HepG2 (cell line): Measurements from ENCODE around the gene ARL5B. TPM values are rescaled to one million over a fixed set of nuclear protein-coding genes. Genes with fewer than 3 reads are reported as not detected.

Source experiments
- ARID2 ChIP-seq: sonication (generic); formaldehyde crosslinking; IDR thresholded peaks from 2 replicates; pipeline ENCODE4 v1.8.1; 2022; ENCODE audit warnings: mild to moderate bottlenecking, missing genetic modification reagents, borderline replicate concordance
- ARNT2 ChIP-seq: sonication (generic); formaldehyde crosslinking; IDR thresholded peaks from 2 replicates; pipeline ENCODE4 v1.8.0; 2022; ENCODE audit warnings: mild to moderate bottlenecking, low read depth, missing genetic modification reagents, moderate library complexity
- CREM ChIP-seq, 2 experiments: sonication (generic) in 1 of 2; formaldehyde crosslinking in 1 of 2; IDR thresholded peaks; 2 replicates each; pipeline versions ENCODE4 v1.4.0 to v1.6.1; 2016 to 2020; ENCODE audit warnings: antibody characterized with exemption in 1 of 2, mild to moderate bottlenecking in 1 of 2, missing genetic modification reagents in 1 of 2
- GATA4 ChIP-seq: sonication (generic); IDR thresholded peaks from 2 replicates; pipeline ENCODE4 v1.6.1; 2016; ENCODE audit warnings: antibody characterized with exemption, low read depth, borderline replicate concordance
- GATAD2A ChIP-seq: IDR thresholded peaks from 2 replicates; pipeline ENCODE4 v1.6.1; 2016
- HDAC6 ChIP-seq: fragments of 200-600 bp; sonication (generic); IDR thresholded peaks from 2 replicates; pipeline ENCODE4 v1.7.0; 2017; ENCODE audit warnings: mild to moderate bottlenecking, antibody characterized with exemption, low read length, low read depth
- HIVEP1 ChIP-seq: sonication (generic); formaldehyde crosslinking; IDR thresholded peaks from 2 replicates; pipeline ENCODE4 v1.4.0; 2020; ENCODE audit warnings: mild to moderate bottlenecking, missing genetic modification reagents
- KDM2A ChIP-seq: sonication (generic); formaldehyde crosslinking; IDR thresholded peaks from 2 replicates; pipeline ENCODE4 v1.4.0; 2020; ENCODE audit warnings: low read depth, missing genetic modification reagents, borderline replicate concordance
- MTF1 ChIP-seq: sonication (generic); formaldehyde crosslinking; IDR thresholded peaks from 2 replicates; pipeline ENCODE4 v1.5.0; 2020; ENCODE audit warnings: missing genetic modification reagents
- PHF8 ChIP-seq: sonication (generic); formaldehyde crosslinking; IDR thresholded peaks from 2 replicates; pipeline ENCODE4 v1.5.0; 2020; ENCODE audit warnings: missing genetic modification reagents
- SUZ12 ChIP-seq: fragments of 150-350 bp; IDR thresholded peaks from 2 replicates; pipeline ENCODE4 v1.6.1; 2014; ENCODE audit warnings: low read depth, low read length
- TCF7L2 ChIP-seq: IDR thresholded peaks from 2 replicates; pipeline ENCODE4 v1.6.1; 2011; ENCODE audit warnings: mild to moderate bottlenecking, low read depth, low read length, moderate library complexity
- THRA ChIP-seq: sonication (generic); formaldehyde crosslinking; IDR thresholded peaks from 2 replicates; pipeline ENCODE4 v1.4.0; 2020; ENCODE audit warnings: missing genetic modification reagents, borderline replicate concordance
- WIZ ChIP-seq: sonication (generic); formaldehyde crosslinking; IDR thresholded peaks from 2 replicates; pipeline ENCODE4 v1.5.1; 2020; ENCODE audit warnings: mild to moderate bottlenecking, missing genetic modification reagents
- ZBTB20 ChIP-seq: sonication (generic); formaldehyde crosslinking; IDR thresholded peaks from 2 replicates; pipeline ENCODE4 v1.8.1; 2023; ENCODE audit warnings: missing genetic modification reagents, low read depth, mild to moderate bottlenecking, borderline replicate concordance
- ZKSCAN1 ChIP-seq: fragments of 150-350 bp; IDR thresholded peaks from 2 replicates; pipeline ENCODE4 v1.6.1; 2014; ENCODE audit warnings: low read length
- ZNF354B ChIP-seq: sonication (generic); formaldehyde crosslinking; IDR thresholded peaks from 2 replicates; pipeline ENCODE4 v1.8.0; 2022; ENCODE audit warnings: mild to moderate bottlenecking, missing genetic modification reagents
- ZNF547 ChIP-seq: sonication (generic); formaldehyde crosslinking; IDR thresholded peaks from 2 replicates; pipeline ENCODE4 v1.5.1; 2020; ENCODE audit warnings: mild to moderate bottlenecking, missing genetic modification reagents
- ZNF615 ChIP-seq: sonication (generic); formaldehyde crosslinking; IDR thresholded peaks from 2 replicates; pipeline ENCODE4 v1.5.0; 2020; ENCODE audit warnings: mild to moderate bottlenecking, missing genetic modification reagents, borderline replicate concordance
- ZNF790 ChIP-seq: sonication (generic); formaldehyde crosslinking; IDR thresholded peaks from 2 replicates; pipeline ENCODE4 v1.8.0; 2022; ENCODE audit warnings: missing genetic modification reagents, mild to moderate bottlenecking, borderline replicate concordance
- polyA plus RNA-seq, 8 experiments: library from polyadenylated mRNA; depleted of rRNA in 3 of 8; stranded (reverse) in 7 of 8; unstranded in 1 of 8; fragments of >200 nt; fragmentation: Illumina TruSeq in 4 of 8; extraction: Trizol in 4 of 8; gene quantifications; 2 replicates each; pipeline versions ENCODE4 v1.2.1 to v1.2.3, GENCODE V29; 2011 to 2016; ENCODE audit warnings: low read depth in 4 of 8, missing spikeins in 1 of 8, mixed read lengths in 1 of 8; ENCODE audit not compliant: insufficient read depth in 1 of 8
- total RNA-seq, 5 experiments: library from RNA; depleted of rRNA; stranded (reverse); fragments of >200 nt; fragmentation: Illumina TruSeq; extraction: Trizol; gene quantifications; 2 replicates each; pipeline ENCODE4 v1.2.3, GENCODE V29; 2016; ENCODE audit warnings: low read depth in 1 of 5
- TF ChIP-seq, protein P1 (sequence below): IDR thresholded peaks from 2 replicates; pipeline ENCODE4 v1.6.1; 2016; ENCODE audit warnings: missing compliant biosample characterization, missing genetic modification reagents, borderline replicate concordance
- TF ChIP-seq, protein P2 (sequence below): sonication (generic); formaldehyde crosslinking; IDR thresholded peaks from 2 replicates; pipeline ENCODE4 v1.5.0; 2020; ENCODE audit warnings: mild to moderate bottlenecking, missing genetic modification reagents

ARL5B gene
- total and polyA plus RNA-seq, 2 of the 13 experiments (the other 11 are each of a cell fraction or from before 2014, with no cell fraction given) = 26.6 to 32.7 TPM

- peak; percentile 15; the same call in 1 of the 2 replicates for TF ChIP-seq THRA (CRISPR knock-in tag)
- TF ChIP-seq SUZ12 = no peak
- TF ChIP-seq KDM2A = peak; percentile 91
- TF ChIP-seq HDAC6 = no peak
- TF ChIP-seq PHF8 (CRISPR knock-in tag) = peak; percentile 81
- TF ChIP-seq, protein P1, sequence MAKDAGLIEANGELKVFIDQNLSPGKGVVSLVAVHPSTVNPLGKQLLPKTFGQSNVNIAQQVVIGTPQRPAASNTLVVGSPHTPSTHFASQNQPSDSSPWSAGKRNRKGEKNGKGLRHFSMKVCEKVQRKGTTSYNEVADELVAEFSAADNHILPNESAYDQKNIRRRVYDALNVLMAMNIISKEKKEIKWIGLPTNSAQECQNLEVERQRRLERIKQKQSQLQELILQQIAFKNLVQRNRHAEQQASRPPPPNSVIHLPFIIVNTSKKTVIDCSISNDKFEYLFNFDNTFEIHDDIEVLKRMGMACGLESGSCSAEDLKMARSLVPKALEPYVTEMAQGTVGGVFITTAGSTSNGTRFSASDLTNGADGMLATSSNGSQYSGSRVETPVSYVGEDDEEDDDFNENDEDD = peak; percentile 84; the same call in 1 of the 2 replicates
- TF ChIP-seq WIZ (CRISPR knock-in tag) = no peak
- peak; percentile 62; the same call in 1 of the 2 replicates for TF ChIP-seq ZBTB20 (CRISPR knock-in tag)
- peak; percentile 60; the same call in 1 of the 2 replicates for TF ChIP-seq HIVEP1 (CRISPR knock-in tag)
- no peak for TF ChIP-seq ZNF615 (CRISPR knock-in tag)
- peak; percentile 61; the same call in 1 of the 2 replicates for TF ChIP-seq ZNF547 (CRISPR knock-in tag)
- no peak for TF ChIP-seq ZNF354B (CRISPR knock-in tag)
- peak; percentile 48; the same call in 1 of the 2 replicates for TF ChIP-seq ARID2 (CRISPR knock-in tag)
- peak; percentile 97 for TF ChIP-seq CREM (IDR thresholded peaks at IDR 0.05)
- 0 out of 2 replicates have a peak, but pooled peaks have one; percentile 31 for TF ChIP-seq CREM (CRISPR knock-in tag; IDR thresholded peaks at IDR 0.05)
- TF ChIP-seq ARNT2 (CRISPR knock-in tag) = peak; percentile 77; the same call in 1 of the 2 replicates
- TF ChIP-seq MTF1 (CRISPR knock-in tag) = no peak
- TF ChIP-seq TCF7L2 = no peak
- TF ChIP-seq, protein P2, sequence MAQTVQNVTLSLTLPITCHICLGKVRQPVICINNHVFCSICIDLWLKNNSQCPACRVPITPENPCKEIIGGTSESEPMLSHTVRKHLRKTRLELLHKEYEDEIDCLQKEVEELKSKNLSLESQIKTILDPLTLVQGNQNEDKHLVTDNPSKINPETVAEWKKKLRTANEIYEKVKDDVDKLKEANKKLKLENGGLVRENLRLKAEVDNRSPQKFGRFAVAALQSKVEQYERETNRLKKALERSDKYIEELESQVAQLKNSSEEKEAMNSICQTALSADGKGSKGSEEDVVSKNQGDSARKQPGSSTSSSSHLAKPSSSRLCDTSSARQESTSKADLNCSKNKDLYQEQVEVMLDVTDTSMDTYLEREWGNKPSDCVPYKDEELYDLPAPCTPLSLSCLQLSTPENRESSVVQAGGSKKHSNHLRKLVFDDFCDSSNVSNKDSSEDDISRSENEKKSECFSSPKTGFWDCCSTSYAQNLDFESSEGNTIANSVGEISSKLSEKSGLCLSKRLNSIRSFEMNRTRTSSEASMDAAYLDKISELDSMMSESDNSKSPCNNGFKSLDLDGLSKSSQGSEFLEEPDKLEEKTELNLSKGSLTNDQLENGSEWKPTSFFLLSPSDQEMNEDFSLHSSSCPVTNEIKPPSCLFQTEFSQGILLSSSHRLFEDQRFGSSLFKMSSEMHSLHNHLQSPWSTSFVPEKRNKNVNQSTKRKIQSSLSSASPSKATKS = no peak
- no peak for TF ChIP-seq ZNF790 (CRISPR knock-in tag)
- 0 out of 2 replicates have a peak, but pooled peaks have one; percentile 58 for TF ChIP-seq GATA4
- TF ChIP-seq ZKSCAN1 = 0 out of 2 replicates have a peak, but pooled peaks have one; percentile 16
- TF ChIP-seq GATAD2A (CRISPR knock-in tag) = peak; percentile 66
Observed at GRCh38 chr10:18651324-18652007, 7.8 kb upstream of the ARL5B start, which contains the start of gene NSUN6 (continued).
